ENCODE results near the gene RNH1.
A peak's percentile ranks its signal among the peaks of the same experiment; 100 is the strongest.

The RNH1 gene

DNA sequence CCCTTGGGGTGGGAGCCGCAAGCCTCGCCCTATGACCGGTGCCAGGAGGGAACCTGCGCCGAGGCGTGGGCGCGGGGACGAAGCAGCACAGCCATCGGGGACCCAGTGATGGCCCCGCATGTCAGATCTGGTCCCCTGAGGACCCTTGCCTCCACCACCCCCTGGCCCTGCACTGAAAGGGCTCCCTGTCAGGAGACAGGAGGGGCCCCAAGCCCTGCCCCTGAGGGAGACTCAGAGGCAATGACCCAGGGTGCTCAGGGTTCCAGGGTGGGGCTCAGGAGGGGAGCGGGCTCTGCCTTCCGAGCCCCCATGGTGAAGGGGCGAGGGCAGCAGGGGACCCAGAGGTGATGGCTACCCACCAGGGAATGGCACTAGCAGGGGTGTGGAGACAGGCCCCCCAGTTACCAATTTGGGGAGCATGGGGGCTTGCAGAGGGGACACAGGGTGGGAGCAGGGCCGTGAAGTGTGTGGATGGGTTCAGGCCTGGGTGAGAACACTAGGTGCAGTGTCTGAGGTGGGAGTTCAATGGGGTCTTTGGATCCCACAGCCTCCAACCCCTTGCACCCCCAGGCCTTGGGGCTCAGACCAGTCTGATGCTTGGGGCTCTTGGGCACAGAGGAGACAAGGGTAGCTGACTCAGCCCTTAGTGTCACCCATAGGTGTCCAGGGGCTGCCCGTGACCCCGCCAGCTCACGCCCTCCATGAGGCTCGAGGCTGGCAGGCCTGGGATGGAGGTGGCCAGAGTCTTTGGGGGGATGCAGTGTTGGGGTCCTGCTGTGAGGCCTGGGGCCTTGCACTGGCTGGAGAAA is 30.8 kb upstream of the RNH1 start:
- no peak for DNase-seq

- peak; percentile 81 for DNase-seq
Measured at GRCh38 chr11:536841-537621, 30.0 kb upstream of the RNH1 start, which contains the start of gene LRRC56. Gene LRRC56, plus strand, starts transcription at chr11:537527. Its CDS starts 3,158 bp downstream, at chr11:540685.

DNA sequence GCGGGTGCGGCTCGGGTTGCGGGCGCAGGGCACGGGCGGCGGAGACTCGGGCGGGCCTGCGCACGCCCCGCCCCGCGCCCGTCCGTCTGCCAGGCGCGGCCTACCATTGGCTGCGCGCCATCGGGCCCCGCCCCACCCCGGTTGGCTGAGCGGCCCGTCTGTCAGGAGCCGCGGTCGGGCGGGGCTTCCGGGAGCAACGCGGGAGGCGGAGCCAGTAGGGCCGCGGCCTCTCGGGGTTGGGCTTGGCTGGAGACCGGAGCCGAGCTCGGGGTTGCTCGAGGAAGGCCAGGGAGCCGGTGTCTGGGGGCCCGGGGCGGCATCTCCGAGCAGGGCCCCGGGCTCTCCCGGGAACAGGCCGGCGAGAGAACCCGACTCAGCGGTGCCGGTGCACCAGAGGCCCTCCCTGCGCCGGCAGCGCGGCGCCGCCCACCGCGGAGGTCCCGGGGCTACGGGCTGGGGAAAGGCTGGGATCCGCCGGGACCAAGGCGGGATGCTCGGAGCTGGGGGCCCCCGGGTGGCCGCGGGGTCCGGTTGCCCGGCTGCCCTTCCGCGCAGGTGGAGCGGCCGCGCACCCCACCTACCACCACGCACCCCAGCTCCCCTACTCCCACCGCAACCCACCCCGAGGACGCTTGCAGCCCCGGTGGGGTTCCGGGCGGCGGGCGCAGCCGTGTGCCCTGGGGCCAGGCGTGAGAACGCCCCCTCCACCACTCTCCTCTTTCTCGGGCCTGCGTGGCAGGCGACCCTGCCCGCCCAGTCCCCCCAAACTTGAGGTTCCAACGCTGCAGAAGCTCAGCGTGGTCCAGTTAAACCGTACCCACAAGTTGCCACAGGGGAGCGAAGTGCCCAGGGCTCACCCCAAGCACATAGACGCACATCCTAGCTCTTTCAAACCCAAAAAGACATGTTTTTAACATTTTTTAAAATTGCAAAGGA is 28.7 kb upstream of the RNH1 start, which contains the start of gene HRAS:
Gene HRAS (minus strand): TSS at position 58 of the 936 bp plus-strand sequence.
- peak; percentile 95 for DNase-seq

- no peak for DNase-seq
Measured at GRCh38 chr11:535210-535518, 28.1 kb upstream of the RNH1 start.

DNA sequence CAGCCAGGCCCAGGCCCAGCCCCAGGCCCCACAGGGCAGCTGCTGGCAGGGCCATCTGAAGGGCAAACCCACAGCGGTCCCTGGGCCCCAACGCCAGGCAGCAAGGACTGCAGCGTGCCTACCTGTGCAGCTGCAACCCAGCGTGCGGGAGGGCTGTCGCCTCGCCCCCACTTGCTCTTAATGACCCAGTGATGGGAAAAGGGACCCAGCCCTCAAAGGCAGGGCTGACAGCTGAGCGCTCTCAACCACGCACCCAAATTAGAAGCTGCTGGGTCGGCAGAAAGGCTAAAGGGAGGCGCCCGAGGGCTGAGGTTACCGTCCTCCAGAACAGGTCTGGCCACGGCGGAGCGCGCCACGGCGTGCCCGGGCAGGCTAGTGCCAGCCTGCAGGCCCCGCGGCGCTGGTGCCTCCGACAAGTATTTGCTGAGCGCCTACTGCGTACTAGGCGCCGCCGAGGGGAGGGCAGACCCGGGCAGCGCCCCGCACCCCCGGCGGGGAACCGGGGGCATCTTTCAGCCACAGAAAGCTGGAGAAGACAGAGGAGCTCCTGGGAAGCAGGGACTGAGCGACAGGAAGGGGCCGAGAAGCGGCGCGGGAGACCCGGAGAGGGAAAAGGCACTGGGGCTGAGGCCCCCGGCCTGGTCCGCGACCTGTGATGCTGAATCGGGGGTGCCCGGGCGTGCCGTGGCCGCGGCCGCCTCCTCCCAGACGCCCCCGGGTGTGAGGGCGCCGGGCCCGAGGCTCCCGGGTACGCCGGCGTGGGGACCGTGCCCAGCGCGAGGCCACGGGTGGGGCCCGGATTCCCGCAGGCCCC is 27.6 kb upstream of the RNH1 start:
- DNase-seq: no peak

DNA sequence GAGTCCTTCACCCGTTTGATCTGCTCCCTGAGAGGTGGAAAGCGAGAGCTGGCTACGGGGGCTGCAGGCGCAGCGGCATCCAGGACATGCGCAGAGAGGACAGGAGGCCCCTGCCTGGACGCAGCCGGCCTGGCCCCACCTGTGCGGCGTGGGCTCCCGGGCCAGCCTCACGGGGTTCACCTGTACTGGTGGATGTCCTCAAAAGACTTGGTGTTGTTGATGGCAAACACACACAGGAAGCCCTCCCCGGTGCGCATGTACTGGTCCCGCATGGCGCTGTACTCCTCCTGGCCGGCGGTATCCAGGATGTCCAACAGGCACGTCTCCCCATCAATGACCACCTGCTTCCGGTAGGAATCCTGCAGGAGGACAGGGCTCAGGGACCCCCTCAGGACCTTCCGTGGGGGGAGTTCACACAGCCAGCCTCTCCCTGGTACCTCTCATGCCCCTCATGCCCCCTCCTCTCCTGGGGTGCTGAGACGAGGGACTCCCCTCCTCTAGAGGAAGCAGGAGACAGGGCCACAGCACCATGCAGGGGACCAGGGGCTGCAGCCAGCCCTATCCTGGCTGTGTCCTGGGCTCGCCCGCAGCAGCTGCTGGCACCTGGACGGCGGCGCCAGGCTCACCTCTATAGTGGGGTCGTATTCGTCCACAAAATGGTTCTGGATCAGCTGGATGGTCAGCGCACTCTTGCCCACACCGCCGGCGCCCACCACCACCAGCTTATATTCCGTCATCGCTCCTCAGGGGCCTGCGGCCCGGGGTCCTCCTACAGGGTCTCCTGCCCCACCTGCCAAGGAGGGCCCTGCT is 26.7 kb upstream of the RNH1 start:
- DNase-seq: no peak

- no peak for DNase-seq
Measured at GRCh38 chr11:532986-533585, 26.0 kb upstream of the RNH1 start.

DNA sequence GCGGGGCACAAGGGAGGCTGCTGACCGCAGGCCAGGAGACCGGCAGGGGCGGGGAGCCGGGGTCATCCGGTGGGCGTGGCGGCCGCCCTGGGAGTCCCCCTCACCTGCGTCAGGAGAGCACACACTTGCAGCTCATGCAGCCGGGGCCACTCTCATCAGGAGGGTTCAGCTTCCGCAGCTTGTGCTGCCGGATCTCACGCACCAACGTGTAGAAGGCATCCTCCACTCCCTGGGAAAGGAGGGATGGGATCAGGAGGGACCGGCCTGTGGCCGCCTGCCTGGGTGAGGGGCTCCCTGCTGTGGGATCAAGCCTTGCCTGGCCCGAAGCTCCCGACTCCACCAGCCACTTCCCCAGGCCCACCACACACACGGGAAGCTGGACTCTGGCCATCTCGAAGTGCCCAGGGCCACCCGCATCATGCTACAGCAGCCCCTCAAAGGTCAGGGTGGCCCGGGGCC is 25.5 kb upstream of the RNH1 start:
- DNase-seq: no peak

GRCh38 chr11:531919-532526 is 25.0 kb upstream of the RNH1 start:
- no peak for DNase-seq

DNA sequence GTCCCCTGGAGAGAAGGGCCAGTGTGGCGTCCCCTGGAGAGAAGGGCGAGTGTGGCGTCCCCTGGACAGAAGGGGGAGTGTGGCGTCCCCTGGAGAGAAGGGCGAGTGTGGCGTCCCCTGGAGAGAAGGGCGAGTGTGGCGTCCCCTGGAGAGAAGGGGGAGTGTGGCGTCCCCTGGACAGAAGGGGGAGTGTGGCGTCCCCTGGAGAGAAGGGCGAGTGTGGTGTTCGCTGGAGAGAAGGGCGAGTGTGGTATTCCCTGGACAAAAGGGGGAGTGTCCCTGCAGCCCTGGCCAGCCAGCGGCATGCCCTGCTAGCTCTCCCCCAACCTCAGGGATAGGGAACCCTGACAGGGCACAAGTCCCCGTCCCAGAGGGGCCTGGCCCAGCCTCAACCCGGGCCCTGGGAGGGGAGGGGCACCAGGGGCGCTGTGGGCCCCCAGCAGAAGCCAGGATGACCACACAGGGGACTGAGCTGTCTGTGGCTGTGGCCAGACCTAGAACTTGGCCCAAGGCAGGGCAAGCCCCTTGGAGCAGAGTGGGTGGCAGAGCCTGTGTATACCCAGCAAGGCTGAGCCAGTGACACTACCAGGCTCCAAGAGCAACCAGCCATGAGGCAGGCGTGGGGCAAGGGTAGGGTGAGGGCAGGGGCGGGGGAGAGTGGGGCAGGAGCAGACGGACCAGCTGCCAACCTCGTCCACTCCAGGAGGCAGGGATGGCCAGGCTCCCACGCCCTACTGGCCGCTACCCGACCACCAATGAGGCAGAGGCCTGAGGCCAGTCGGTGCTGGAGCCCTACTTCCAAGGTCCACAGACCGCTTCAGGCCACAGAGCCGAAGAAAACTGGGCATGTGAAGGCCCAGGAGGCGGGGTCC is 24.2 kb upstream of the RNH1 start:
- no peak for DNase-seq

- no peak for DNase-seq
Measured at GRCh38 chr11:529728-530411, 22.8 kb upstream of the RNH1 start.

DNA sequence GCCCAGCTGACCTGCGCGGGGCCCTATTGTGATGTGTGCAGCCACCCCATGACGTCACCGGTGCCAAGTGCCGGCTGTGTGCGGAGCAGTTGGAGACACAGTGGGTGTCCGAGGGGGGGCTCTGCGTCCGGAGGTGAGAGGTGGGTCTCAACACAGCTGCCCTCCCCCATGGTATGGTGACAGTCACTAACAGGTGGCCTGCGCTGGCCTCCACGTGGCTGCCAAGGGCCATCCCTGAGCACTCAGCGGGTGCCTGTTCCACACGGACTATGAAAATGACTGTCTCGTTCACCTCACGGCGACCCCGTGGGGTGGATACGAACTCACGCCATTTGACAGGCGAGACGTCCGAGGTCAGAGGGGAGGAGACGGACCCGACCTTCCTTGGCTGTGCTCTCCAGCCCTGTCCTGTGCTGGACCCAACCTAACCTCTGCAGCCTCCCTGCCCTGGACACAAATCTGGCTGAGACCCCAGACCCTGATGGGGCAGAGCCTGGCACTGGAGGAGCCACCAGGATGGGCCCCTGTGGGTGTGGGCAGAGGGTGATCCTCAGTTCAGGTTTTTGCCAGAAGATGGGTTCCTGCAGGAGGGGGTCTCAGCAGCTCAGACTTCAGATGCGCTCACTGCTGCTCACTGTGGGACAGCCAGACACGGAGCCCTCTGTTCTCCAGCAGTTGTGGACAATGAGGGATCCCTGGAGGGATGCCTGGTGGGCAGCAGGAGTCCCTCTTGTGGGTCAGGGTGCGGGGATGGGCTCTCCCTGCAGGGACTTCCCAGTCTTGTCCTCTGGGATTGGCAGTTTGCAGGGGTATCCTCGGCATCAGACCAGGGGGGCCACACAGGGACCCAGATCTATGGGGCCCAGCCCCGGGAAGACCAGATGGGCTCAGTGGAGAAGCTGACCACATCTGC is 22.0 kb upstream of the RNH1 start:
- no peak for DNase-seq

- DNase-seq: no peak
Measured at GRCh38 chr11:528166-528814, 21.2 kb upstream of the RNH1 start.

- no peak for DNase-seq
Measured at GRCh38 chr11:526192-526591, 19.1 kb upstream of the RNH1 start.

- no peak for DNase-seq
Measured at GRCh38 chr11:521177-521688, 14.2 kb upstream of the RNH1 start.

DNA sequence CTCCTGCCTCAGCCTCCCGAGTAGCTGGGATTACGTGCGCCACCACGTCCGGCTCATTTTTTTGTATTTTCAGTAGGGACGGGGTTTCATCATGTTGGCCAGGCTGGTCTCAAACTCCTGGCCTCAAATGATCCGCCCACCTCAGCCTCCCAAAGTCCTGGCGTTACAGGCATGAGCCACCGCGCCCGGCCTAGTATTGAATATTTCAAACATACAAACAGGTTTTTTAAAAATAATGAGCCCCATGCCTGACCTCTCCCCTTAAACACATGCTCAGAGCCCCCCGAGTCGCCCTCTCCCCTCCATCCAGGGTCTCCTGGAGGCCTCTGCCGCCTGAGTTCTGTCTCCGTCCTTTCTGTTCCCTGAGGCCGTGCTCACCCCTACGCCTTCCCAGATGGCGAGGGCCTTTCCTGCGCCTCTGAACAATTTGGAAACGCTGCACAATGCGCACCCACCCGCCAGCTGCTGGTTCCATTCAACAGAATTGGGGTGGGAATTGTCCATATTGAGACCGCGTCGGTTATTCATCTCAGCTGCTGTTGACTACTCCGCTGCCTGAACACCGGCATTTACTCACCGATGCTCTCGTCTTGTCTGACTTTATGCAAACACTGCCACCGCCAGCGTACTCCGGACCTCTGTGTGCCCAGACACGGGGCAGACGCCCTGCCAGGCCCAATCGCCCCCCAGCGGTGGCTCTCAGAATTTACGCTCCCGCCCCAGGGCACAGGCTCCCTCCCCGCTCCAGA is 13.6 kb upstream of the RNH1 start:
- no peak for DNase-seq
